ENCODE results near the gene PLN.

PLN gene

GRCh38 chr6:118548136-118548535 is at the start of gene PLN:
Gene PLN, plus strand, starts transcription at chr6:118548296. Its CDS starts 10,626 bp downstream, at chr6:118558922.
- no peak for DNase-seq (ENCODE audit: low read depth)

- no peak for DNase-seq (ENCODE audit: low read depth)
Measured at GRCh38 chr6:118500130-118501015, 47.7 kb upstream of the PLN start.

GRCh38 chr6:118501099-118501498 is 47.0 kb upstream of the PLN start:
- DNase-seq (ENCODE audit: low read depth): no peak

GRCh38 chr6:118501765-118502164 is 46.3 kb upstream of the PLN start:
- no peak for DNase-seq (ENCODE audit: low read depth)

- no peak for DNase-seq (ENCODE audit: low read depth)
Measured at GRCh38 chr6:118502169-118502568, 45.9 kb upstream of the PLN start.

- DNase-seq (ENCODE audit: low read depth): no peak
Measured at GRCh38 chr6:118504611-118505010, 43.5 kb upstream of the PLN start.

GRCh38 chr6:118505656-118506055 is 42.4 kb upstream of the PLN start:
- DNase-seq (ENCODE audit: low read depth): no peak

GRCh38 chr6:118506071-118506638 is 41.9 kb upstream of the PLN start:
- no peak for DNase-seq (ENCODE audit: low read depth)

- DNase-seq (ENCODE audit: low read depth): no peak
Measured at GRCh38 chr6:118507636-118508035, 40.5 kb upstream of the PLN start.

GRCh38 chr6:118509009-118509617 is 39.0 kb upstream of the PLN start:
- DNase-seq (ENCODE audit: low read depth): no peak

GRCh38 chr6:118511930-118512715 is 36.0 kb upstream of the PLN start:
- DNase-seq (ENCODE audit: low read depth): no peak

GRCh38 chr6:118514689-118515088 is 33.4 kb upstream of the PLN start:
- no peak for DNase-seq (ENCODE audit: low read depth)

- no peak for DNase-seq (ENCODE audit: low read depth)
Measured at GRCh38 chr6:118522422-118522821, 25.7 kb upstream of the PLN start.

- no peak for DNase-seq (ENCODE audit: low read depth)
Measured at GRCh38 chr6:118523216-118523615, 24.9 kb upstream of the PLN start.

- no peak for DNase-seq (ENCODE audit: low read depth)
Measured at GRCh38 chr6:118524686-118525085, 23.4 kb upstream of the PLN start.

- no peak for DNase-seq (ENCODE audit: low read depth)
Measured at GRCh38 chr6:118525913-118526780, 21.9 kb upstream of the PLN start.

- no peak for DNase-seq (ENCODE audit: low read depth)
Measured at GRCh38 chr6:118528129-118528528, 20.0 kb upstream of the PLN start.

GRCh38 chr6:118529756-118530155 is 18.3 kb upstream of the PLN start:
- DNase-seq (ENCODE audit: low read depth): no peak

GRCh38 chr6:118530942-118531341 is 17.2 kb upstream of the PLN start:
- DNase-seq (ENCODE audit: low read depth): no peak

GRCh38 chr6:118535176-118535844 is 12.8 kb upstream of the PLN start:
- no peak for DNase-seq (ENCODE audit: low read depth)

GRCh38 chr6:118536478-118536877 is 11.6 kb upstream of the PLN start:
- no peak for DNase-seq (ENCODE audit: low read depth)
